ENCODE measurements around the gene PPP1R1C. TPM values are rescaled to one million over a fixed set of nuclear protein-coding genes. Genes with fewer than 3 reads are reported as not detected.
"Not testable (repeated sequence)": the region's sequence is repeated elsewhere in the genome, so short reads cannot be mapped to it uniquely, and the experiment has no call there.

Gene PPP1R1C
- total RNA-seq, 2 donors from 2014 or later = not detected

- DNase-seq (ENCODE audit: low spot score in 2 of 2) (no peak), ATAC-seq (no peak)
- no peak overlapping the region for H3K27ac Mint-ChIP-seq
- no peaks in the 10 kb centered on the region for H3K36me3 Mint-ChIP-seq
- H3K9me3 Mint-ChIP-seq = no peaks in the 10 kb centered on the region
These were observed 26.1 kb upstream of the PPP1R1C start for GRCh38 chr2:181959508-181959907.

DNA sequence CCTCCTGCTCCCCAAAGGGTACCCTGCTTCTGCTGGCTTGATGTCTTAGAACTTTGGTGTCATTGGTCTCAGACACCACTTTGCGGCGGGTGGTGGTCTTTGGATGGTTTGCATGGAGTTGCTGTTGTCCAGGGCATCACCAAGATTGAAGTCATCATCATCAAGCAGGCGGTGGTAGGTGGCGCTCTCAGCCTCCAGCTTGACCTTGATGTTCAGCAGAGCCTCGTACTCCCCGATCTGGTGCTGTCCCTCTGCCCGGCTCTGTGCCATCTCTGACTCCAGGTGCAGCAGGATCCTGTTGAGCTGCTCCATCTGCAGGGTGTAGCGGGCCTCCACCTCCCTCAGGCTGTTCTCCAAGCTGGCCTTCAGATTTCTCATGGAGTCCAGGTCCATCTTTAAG lies 24.5 kb upstream of the PPP1R1C start:
- not testable (repeated sequence) for H3K27ac Mint-ChIP-seq; H3K36me3 Mint-ChIP-seq; DNase-seq (ENCODE audit: low spot score in 2 of 2); H3K9me3 Mint-ChIP-seq; ATAC-seq

GRCh38 chr2:181962142-181962541 lies 23.5 kb upstream of the PPP1R1C start:
- DNase-seq (ENCODE audit: low spot score in 2 of 2) = no peak
- Mint-ChIP-seq H3K9me3 (no peaks in the 10 kb centered on the region), H3K36me3 (no peaks in the 10 kb centered on the region), H3K27ac (no peak overlapping the region)
- ATAC-seq = no peak

DNA sequence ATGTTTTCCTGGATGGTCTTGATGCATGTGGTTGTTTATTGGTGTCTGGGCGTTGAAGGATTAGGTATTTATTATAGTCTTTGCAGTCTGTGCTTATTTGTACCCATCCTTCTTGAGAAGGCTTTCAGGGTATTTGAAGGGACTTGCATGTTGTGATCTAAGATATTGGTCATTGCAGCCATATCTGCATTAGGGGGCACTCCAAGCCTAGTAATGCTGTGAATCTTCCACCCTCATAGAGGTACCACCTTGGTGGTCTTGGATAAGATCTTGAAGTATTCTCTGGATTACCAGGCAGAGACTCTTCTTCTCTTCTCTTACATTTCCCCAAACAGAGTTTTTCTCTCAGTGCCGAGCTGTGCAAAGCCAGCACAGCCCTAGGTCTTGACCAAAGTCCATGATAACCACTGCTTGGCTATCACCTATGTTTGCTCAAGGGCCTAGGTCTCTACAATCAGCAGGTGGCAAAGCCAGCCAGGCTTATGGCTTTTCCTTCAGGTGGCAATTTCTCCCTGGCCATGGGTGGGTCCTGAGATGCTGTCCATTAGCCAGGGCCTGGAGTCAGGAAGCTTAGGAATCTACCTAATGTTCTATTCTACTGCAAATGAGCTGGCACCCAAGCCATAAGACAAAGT lies 15.4 kb upstream of the PPP1R1C start:
- no peaks in the 10 kb centered on the region for H3K9me3 Mint-ChIP-seq
- H3K27ac Mint-ChIP-seq = no peak overlapping the region
- no peak for ATAC-seq
- H3K36me3 Mint-ChIP-seq = peaks cover 0 to 10% of the 10 kb centered on the region in 2 donors
- DNase-seq (ENCODE audit: low spot score in 2 of 2) = no peak

- H3K27ac Mint-ChIP-seq = no peak overlapping the region
These were observed 14.6 kb upstream of the PPP1R1C start for GRCh38 chr2:181971032-181971431.

DNA sequence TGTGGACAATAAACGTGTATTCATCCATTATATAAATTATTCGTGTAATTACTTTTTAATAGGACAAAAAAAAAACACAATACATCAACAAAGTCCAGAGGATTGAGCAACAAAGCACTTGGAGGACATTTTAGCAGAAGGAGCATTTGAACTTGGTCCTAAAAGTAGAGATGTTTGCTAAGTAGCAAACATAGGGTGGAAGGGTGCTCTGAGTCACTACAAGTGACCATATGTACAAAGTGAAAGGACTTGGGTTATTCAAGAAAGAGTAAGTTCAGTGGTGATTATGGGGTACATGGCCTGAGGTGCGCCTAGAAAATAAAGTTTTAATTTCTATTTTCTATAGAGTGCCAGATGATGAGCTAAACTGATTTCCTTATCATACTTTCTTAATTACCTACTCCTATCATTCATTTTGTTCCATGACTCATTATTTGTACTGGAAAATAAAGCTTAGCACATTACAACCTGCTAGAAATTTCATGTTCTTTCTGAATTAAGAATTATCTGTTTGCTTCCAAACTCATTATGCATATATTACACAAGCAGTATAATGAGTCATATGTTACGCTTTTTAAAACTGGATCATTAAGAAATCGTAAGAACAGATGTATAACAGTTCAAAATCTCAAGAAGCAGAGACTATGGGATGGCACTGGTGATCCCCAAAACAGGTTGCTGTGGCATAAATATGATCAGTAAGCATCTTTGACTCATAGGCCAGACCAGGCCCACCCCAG lies 13.1 kb upstream of the PPP1R1C start:
- H3K27ac Mint-ChIP-seq = no peak overlapping the region
- H3K36me3 Mint-ChIP-seq = peaks cover 0 to 10% of the 10 kb centered on the region in 2 donors
- H3K9me3 Mint-ChIP-seq = peaks cover 0 to 3% of the 10 kb centered on the region in 2 donors
- DNase-seq (ENCODE audit: low spot score in 2 of 2) (no peak), ATAC-seq (peak in 1 of 2 donors; percentile 26)

More at GRCh38 chr2:181971032-181971431, 14.6 kb upstream of the PPP1R1C start:
- DNase-seq (ENCODE audit: low spot score in 2 of 2) (no peak), ATAC-seq (no peak)
- Mint-ChIP-seq H3K36me3 (peaks cover 0 to 10% of the 10 kb centered on the region in 2 donors), H3K9me3 (no peaks in the 10 kb centered on the region)

DNA sequence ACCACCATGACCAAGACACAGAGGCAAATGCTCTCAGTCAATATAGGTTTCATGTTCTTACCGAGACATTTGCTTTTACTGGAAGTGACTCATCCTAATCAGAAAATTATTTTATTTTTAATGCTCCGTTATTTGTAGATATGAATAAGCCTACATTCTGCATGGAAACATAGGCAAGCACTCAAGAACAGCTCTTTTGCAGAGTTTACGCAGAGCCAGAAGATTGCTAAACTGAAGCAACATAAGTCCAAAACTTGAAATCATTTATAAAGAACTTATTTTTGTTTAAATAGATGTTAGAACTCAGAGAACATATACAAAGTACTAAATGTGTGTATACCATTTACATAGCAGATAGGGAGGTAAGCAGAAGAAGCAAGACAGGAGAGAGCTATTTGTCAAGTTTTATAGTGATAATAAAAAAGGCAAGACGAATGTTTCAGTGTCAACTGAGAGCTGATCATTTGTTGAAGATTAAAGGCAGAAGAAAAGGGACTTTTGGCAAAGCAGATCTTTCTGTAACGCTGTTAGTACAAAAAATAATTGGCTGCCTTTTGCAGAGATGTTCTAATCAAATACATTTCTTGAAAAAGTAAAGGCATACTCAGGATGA lies 12.4 kb upstream of the PPP1R1C start:
- Mint-ChIP-seq H3K36me3 (peaks cover 0 to 10% of the 10 kb centered on the region in 2 donors), H3K9me3 (peaks cover 0 to 3% of the 10 kb centered on the region in 2 donors), H3K27ac (no peak overlapping the region)
- DNase-seq (ENCODE audit: low spot score in 2 of 2) (no peak), ATAC-seq (no peak)

DNA sequence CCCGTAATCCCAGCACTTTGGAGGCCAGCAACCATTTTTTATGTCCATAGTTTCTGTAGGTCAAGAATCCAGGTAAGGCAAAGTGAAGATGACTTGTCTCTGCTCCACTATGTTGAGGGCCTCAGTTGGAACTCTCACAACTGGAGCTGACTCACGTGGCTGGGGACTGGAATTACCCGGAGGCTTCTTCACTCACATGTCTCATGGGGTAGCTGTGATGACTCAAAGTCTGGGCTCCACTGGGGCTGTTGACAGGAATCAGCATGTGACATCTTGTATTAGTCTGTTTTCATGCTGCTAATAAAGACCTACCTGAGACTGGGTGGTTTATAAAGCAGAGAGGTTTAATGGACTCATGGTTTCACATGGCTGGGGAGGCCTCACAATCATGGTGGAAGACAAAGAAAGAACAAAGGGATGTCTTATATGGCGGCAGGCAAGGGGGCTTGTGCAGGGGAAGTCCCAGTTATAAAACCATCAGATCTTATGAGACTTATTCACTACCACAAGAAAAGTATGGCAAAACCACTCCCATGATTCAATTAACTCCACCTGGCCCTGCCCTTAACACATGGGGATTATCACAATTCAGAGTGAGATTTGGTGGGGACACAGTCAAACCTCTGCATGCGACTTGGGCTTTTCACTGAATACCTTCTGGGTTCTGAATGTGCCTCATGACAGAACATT lies 7.8 kb upstream of the PPP1R1C start:
- H3K9me3 Mint-ChIP-seq = peaks cover 0 to 3% of the 10 kb centered on the region in 2 donors
- H3K27ac Mint-ChIP-seq = peak overlapping the region; percentile 68 to 69
- ATAC-seq (peak; percentile 84 to 86), DNase-seq (ENCODE audit: low spot score in 2 of 2) (peak; percentile 27 to 64)
- no peaks in the 10 kb centered on the region for H3K36me3 Mint-ChIP-seq

- ATAC-seq (peak; percentile 54 to 68), DNase-seq (ENCODE audit: low spot score in 2 of 2) (peak in 1 of 2 donors; percentile 5)
- H3K27ac Mint-ChIP-seq = peak overlapping the region in 1 of 2 donors; percentile 68
- H3K36me3 Mint-ChIP-seq = no peaks in the 10 kb centered on the region
- peaks cover 0 to 3% of the 10 kb centered on the region in 2 donors for H3K9me3 Mint-ChIP-seq
These were observed 7.1 kb upstream of the PPP1R1C start for GRCh38 chr2:181978351-181979150.

DNA sequence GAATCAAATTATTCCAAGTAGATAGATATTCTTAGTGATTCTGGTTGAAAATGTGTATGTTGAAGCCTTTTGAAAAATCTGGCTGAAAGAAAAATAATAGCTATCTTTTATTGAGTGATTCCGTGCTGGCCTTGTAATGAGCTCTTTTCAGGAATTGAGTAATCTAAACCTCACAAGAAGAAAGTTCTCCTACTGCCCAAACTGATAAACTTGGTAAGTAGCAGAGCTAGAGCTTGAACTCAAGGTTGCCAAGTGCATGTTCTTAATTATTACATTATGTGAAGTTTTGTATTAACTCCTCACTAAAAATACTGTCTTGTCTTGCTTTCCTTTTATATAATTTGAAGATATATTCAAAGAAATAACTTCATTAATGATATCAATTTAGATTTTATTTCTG lies 1.6 kb upstream of the PPP1R1C start:
- H3K9me3 Mint-ChIP-seq = no peaks in the 10 kb centered on the region
- H3K36me3 Mint-ChIP-seq = no peaks in the 10 kb centered on the region
- ATAC-seq (no peak), DNase-seq (ENCODE audit: low spot score in 2 of 2) (no peak)
- H3K27ac Mint-ChIP-seq = no peak overlapping the region

DNA sequence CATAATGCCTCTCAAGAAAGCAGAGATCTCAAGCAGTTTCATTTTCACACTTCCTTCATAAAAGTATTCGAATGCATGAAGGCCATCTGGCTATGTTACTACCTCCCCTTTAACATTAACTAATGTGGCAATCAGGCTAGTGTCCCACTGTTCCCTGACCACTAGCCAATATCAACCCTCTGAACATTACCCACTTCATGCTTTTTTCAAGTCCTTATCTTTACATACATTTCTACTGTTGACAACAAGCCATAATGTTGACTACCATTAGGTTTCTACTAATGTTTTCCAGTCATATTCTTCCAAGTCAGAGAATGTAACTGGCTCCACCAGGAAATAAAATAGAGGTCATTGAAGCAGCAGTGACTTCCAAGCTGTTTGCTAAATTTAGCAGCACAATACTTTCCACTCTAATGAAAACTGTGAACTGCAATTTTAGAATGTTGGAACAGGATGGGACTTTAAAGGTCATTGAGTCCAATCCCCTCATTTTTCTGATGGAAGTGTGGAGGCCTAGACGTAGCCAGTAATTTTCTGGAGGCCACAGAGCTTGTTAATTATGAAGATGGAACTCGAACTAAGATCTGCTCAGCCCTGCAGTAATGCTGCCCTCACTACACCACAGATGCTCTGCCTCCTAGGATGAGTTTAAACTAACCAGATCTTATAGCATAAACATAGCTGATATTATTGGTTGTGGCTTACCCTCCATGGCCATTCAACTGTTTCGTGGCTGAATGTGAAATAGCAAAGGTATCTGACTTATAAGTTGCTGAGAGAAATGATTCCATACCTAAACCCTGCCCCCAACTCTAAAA lies 630 bp upstream of the PPP1R1C start:
- ATAC-seq (no peak), DNase-seq (ENCODE audit: low spot score in 2 of 2) (no peak)
- Mint-ChIP-seq H3K9me3 (no peaks in the 10 kb centered on the region), H3K36me3 (no peaks in the 10 kb centered on the region), H3K27ac (no peak overlapping the region)

DNA sequence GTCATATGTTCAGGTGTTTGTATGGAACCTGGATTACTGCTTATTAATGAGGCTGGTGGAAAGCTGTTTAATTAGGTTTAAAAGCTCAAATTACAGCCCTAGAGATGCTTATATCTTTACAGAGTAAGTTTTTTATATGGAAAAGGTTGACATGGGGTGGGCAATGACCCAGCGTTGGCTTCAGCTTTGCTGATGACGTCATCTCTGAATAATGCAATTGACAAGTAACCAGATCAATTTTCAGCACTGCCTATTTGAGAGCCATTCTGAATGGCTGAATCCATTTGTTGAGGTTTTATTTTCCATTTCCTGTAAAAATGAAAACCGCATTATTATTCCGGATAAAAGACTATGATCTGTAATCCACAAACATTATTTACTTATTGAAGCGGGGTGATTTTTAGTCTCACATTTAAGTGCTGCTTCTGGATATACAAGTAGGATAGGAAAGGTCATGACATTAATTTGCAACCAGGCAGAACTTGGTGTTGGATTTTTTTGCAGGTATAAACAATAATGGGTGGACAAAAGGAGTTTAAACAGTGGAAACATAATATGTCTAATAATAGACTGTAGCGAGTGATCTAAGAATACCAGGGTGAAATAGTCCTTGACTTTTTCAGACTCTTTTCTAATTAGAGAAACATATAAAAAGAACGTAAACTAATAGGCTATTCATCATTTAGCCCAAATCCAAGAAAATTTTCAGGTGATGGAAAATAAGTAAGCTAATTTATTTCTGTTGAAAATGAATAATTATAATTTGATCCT lies 2.7 kb downstream of the PPP1R1C start:
- DNase-seq (ENCODE audit: low spot score in 2 of 2) (no peak), ATAC-seq (no peak)
- H3K27ac Mint-ChIP-seq = no peak overlapping the region
- no peaks in the 10 kb centered on the region for H3K9me3 Mint-ChIP-seq
- no peaks in the 10 kb centered on the region for H3K36me3 Mint-ChIP-seq

DNA sequence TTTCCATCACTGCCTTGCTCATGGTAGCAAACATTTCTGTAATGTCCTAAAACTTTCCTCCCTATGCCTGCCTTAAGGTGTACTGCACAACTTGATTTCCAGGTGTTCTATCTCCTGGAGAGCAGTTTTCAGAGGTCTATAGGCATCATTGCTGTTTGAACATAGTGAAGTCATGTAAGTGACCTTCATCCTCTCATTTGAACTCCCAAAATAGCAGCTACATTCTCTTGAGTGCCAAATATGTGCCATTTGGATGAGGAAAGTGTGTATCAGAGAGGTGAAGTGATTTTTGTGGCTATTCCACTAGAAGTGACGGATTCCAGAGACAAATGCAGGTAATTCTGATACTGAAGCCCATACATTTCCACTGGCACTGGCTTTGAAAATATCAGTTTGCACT lies 3.4 kb downstream of the PPP1R1C start:
- Mint-ChIP-seq H3K27ac (no peak overlapping the region), H3K9me3 (no peaks in the 10 kb centered on the region), H3K36me3 (no peaks in the 10 kb centered on the region)
- DNase-seq (ENCODE audit: low spot score in 2 of 2) (no peak), ATAC-seq (no peak)

DNA sequence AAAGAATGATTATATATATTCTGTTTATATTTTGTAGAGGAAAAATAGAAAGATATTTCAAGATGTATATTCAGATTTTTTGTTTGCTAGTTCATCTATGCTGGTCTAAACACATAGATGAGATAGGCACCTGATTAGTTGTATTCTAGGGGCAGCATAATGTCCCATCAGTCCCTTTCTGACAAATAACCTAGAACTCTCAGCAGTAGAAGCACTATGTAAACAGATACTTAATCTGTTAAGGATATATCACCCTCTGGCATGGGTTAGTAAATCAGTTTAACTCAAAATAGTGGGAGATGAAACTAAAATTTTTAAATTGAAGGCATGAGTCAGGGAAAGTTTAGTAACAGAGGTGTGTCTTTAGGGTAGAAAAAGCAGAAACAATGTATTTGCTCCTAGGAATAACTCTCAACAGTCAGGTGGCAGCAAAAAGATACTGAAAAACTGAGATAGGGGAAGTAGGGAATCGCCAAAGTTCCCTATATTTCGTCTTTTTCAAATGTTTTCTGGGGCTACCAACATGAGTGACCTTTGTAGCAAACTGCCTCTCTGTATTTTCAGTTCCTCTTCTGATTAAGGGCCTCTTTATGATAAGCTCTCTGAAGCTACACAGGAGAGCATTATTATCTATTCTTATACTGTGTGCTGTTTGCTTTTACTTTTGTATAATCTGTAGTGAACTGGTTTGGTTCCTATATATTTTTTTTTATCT lies 5.7 kb downstream of the PPP1R1C start:
- no peaks in the 10 kb centered on the region for H3K36me3 Mint-ChIP-seq
- DNase-seq (ENCODE audit: low spot score in 2 of 2) = no peak
- H3K27ac Mint-ChIP-seq = no peak overlapping the region
- no peaks in the 10 kb centered on the region for H3K9me3 Mint-ChIP-seq
- no peak for ATAC-seq

All from activated naive CD4-positive, alpha-beta T cell treated with anti-CD3 and anti-CD28 coated beads, Interleukin-2, amount 50 U/mL, for 72 hours (primary cell).